Measurements from ENCODE around the gene SPTBN4. TPM values are rescaled to one million over a fixed set of nuclear protein-coding genes. Genes with fewer than 3 reads are reported as not detected.

Gene SPTBN4
- total RNA-seq, 1 experiment from 2014 or later = 1.9 TPM

- no peak overlapping the region for H3K27ac ChIP-seq (ENCODE audit: low read length)
- no peak for DNase-seq
- no peaks in the 10 kb centered on the region for H3K9me3 ChIP-seq (ENCODE audit: low read length)
- no peak for ATAC-seq
- no peaks in the 10 kb centered on the region for H3K27me3 ChIP-seq (ENCODE audit: low read length)
- H4K20me1 ChIP-seq (ENCODE audit: low read length) = no peaks in the 10 kb centered on the region
- ChIA-PET POLR2A (ENCODE audit: unreplicated experiment) (interaction anchor here (0.7 kb wide), 1 partner anchor 137 kb away, joined by 19 read pairs; no protein-coding TSS in a partner anchor), CTCF (interaction anchor here (0.5 kb wide), 1 partner anchor 22 kb away, joined by 3 read pairs; no protein-coding TSS in a partner anchor)
- no peaks in the 10 kb centered on the region for H3K79me2 ChIP-seq (ENCODE audit: low read length)
- no peak overlapping the region for H3K4me3 ChIP-seq (ENCODE audit: low read length)
- no peaks in the 10 kb centered on the region for H3K9me2 ChIP-seq (replicated peaks; ENCODE audit: low read length)
- H3K9ac ChIP-seq (ENCODE audit: low read length) = no peak overlapping the region
- no peaks in the 10 kb centered on the region for H3F3A ChIP-seq (ENCODE audit: low read length, unreplicated experiment)
- TF ChIP-seq EZH2 (IDR thresholded peaks at IDR 0.05; ENCODE audit: low read length, unreplicated experiment) = no peak
- TF ChIP-seq EZH2phosphoT487 (IDR thresholded peaks at IDR 0.05; ENCODE audit: borderline replicate concordance, low read length) = no peak
- TF ChIP-seq, protein P1, sequence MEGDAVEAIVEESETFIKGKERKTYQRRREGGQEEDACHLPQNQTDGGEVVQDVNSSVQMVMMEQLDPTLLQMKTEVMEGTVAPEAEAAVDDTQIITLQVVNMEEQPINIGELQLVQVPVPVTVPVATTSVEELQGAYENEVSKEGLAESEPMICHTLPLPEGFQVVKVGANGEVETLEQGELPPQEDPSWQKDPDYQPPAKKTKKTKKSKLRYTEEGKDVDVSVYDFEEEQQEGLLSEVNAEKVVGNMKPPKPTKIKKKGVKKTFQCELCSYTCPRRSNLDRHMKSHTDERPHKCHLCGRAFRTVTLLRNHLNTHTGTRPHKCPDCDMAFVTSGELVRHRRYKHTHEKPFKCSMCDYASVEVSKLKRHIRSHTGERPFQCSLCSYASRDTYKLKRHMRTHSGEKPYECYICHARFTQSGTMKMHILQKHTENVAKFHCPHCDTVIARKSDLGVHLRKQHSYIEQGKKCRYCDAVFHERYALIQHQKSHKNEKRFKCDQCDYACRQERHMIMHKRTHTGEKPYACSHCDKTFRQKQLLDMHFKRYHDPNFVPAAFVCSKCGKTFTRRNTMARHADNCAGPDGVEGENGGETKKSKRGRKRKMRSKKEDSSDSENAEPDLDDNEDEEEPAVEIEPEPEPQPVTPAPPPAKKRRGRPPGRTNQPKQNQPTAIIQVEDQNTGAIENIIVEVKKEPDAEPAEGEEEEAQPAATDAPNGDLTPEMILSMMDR (conservative IDR thresholded peaks at IDR 0.05; ENCODE audit: low read depth, low read length) = no peak
- H3K4me2 ChIP-seq (ENCODE audit: low read length) = peak overlapping the region; percentile 24; the same call in 1 of the 2 replicates
- no TSS peak for BruUV-seq (replicated peaks)
- no peaks in the 10 kb centered on the region for H3K36me3 ChIP-seq (ENCODE audit: low read depth, low read length)
- intact Hi-C loops (cut with micrococcal nuclease) = no loop called here
- peaks cover 6% of the 10 kb centered on the region for H3K4me1 ChIP-seq (ENCODE audit: insufficient read depth, low read length)
- 0 out of 2 replicates have a peak overlapping the region, but pooled peaks have one; percentile 54 for H2AFZ ChIP-seq (ENCODE audit: low read length)
Measured at GRCh38 chr19:40571005-40571318, 104.2 kb downstream of the SPTBN4 start.

DNA sequence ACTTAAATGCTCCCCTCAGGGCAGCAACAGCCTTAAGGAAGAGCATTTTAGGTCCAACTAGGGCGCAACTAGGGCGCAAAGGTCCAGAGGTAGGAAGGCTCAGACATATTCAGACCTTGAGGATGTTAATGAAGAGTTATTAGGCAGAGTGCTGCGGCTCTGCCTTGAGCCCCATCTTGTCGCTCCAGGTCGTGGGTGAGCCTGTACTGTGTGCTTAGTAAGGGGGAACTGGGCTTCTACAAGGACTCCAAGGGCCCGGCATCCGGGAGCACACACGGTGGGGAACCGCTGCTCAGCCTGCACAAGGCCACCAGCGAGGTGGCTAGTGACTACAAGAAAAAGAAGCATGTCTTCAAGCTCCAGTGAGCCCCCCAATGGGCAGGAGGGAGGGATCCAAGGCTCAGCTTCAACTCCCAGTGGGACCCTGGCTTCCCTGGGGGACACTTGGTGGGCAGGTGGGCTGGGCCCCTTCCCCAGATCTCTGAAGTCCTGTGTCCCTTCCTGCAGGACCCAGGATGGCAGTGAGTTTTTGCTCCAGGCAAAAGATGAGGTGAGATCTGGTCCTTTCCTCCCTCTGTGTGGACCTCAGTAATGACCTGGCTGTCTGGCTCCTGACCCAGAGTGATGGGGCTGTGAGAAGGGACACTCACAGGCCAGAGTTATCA, 105.2 kb downstream of the SPTBN4 start:
- Histone ChIP-seq H4K20me1 (ENCODE audit: low read length) (no peaks in the 10 kb centered on the region), H3K4me1 (ENCODE audit: insufficient read depth, low read length) (peaks cover 6% of the 10 kb centered on the region), H3K27ac (ENCODE audit: low read length) (no peak overlapping the region), H3K36me3 (ENCODE audit: low read depth, low read length) (no peaks in the 10 kb centered on the region), H3K27me3 (ENCODE audit: low read length) (no peaks in the 10 kb centered on the region), H2AFZ (ENCODE audit: low read length) (no peak overlapping the region), H3K9me3 (ENCODE audit: low read length) (no peaks in the 10 kb centered on the region), H3K79me2 (ENCODE audit: low read length) (no peaks in the 10 kb centered on the region), H3K9ac (ENCODE audit: low read length) (no peak overlapping the region), H3K9me2 (replicated peaks; ENCODE audit: low read length) (no peaks in the 10 kb centered on the region), H3K4me2 (ENCODE audit: low read length) (no peak overlapping the region), H3F3A (ENCODE audit: low read length, unreplicated experiment) (no peaks in the 10 kb centered on the region), H3K4me3 (ENCODE audit: low read length) (no peak overlapping the region)
- no peak for ATAC-seq
- BruUV-seq (replicated peaks) = no TSS peak
- no peak for DNase-seq
- ChIA-PET POLR2A (ENCODE audit: unreplicated experiment) (no interaction called here), CTCF (no interaction called here)
- intact Hi-C loops (cut with micrococcal nuclease) = no loop called here
- no peak for TF ChIP-seq EZH2phosphoT487 (IDR thresholded peaks at IDR 0.05; ENCODE audit: borderline replicate concordance, low read length)
- no peak for TF ChIP-seq EZH2 (IDR thresholded peaks at IDR 0.05; ENCODE audit: low read length, unreplicated experiment)
- TF ChIP-seq, protein P1 (conservative IDR thresholded peaks at IDR 0.05; ENCODE audit: low read depth, low read length) = no peak

DNA sequence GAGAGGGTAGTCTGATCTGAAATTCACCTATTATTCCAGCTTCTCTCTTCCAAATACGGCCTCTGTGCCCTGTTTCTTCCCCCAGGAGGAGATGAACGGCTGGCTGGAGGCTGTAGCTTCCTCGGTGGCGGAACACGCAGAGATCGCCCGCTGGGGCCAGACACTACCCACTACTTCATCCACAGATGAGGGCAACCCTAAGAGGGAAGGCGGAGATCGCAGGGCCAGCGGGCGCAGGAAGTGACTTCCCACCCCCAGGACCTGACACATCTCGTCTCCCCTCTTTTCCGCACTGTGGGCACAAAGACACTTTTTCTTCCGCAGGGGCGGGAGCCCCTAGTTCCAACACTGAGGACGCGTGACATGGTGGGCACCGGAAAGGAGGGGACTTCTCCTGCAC, 108.5 kb downstream of the SPTBN4 start:
- Histone ChIP-seq H2AFZ (ENCODE audit: low read length) (no peak overlapping the region), H3K9me2 (replicated peaks; ENCODE audit: low read length) (no peaks in the 10 kb centered on the region), H3K4me2 (ENCODE audit: low read length) (no peak overlapping the region), H3K27me3 (ENCODE audit: low read length) (no peaks in the 10 kb centered on the region), H3F3A (ENCODE audit: low read length, unreplicated experiment) (no peaks in the 10 kb centered on the region), H3K36me3 (ENCODE audit: low read depth, low read length) (no peaks in the 10 kb centered on the region), H3K9me3 (ENCODE audit: low read length) (no peaks in the 10 kb centered on the region), H3K4me3 (ENCODE audit: low read length) (no peak overlapping the region), H4K20me1 (ENCODE audit: low read length) (no peaks in the 10 kb centered on the region), H3K79me2 (ENCODE audit: low read length) (no peaks in the 10 kb centered on the region), H3K27ac (ENCODE audit: low read length) (no peak overlapping the region), H3K9ac (ENCODE audit: low read length) (no peak overlapping the region), H3K4me1 (ENCODE audit: insufficient read depth, low read length) (no peaks in the 10 kb centered on the region; the same call in 1 of the 2 replicates)
- ATAC-seq = no peak
- POLR2A ChIA-PET (ENCODE audit: unreplicated experiment) = no interaction called here
- no TSS peak for BruUV-seq (replicated peaks)
- TF ChIP-seq EZH2 (IDR thresholded peaks at IDR 0.05; ENCODE audit: low read length, unreplicated experiment) (no peak), EZH2phosphoT487 (IDR thresholded peaks at IDR 0.05; ENCODE audit: borderline replicate concordance, low read length) (no peak)
- TF ChIP-seq, protein P1 (conservative IDR thresholded peaks at IDR 0.05; ENCODE audit: low read depth, low read length) = no peak
- intact Hi-C loops (cut with micrococcal nuclease) = no loop called here
- CTCF ChIA-PET = no interaction called here
- DNase-seq = no peak
